Measurements from ENCODE around the gene MADD. TPM values are rescaled to one million over a fixed set of nuclear protein-coding genes. Genes with fewer than 3 reads are reported as not detected.

Gene MADD
- total RNA-seq, 8 experiments from 2014 or later = 19.5 to 55.7 (median 41.8) TPM

Other genes with a start within 250 kb of the MADD start
- gene ARFGAP2, start 93.3 kb upstream of the MADD start, total RNA-seq = 100 to 1,000 TPM in 1 of 8 experiments, 10 to 100 TPM in 7; 51.8 to 114 (median 66.5) TPM
- 10 to 100 TPM in 4 of 8 experiments, 1 to 10 TPM in 4; 1.2 to 89.4 (median 9.9) TPM for gene PACSIN3, start 83.7 kb upstream of the MADD start, total RNA-seq
- 100 to 1,000 TPM in 1 of 8 experiments, 10 to 100 TPM in 7; 18.3 to 139 (median 22.8) TPM for gene DDB2, start 55.2 kb upstream of the MADD start, total RNA-seq
- gene ACP2, start 21.3 kb upstream of the MADD start, total RNA-seq = 10 to 100 TPM; 23.3 to 66.7 (median 33.8) TPM
- gene NR1H3, start 12.1 kb upstream of the MADD start, total RNA-seq = 10 to 100 TPM in 7 of 8 experiments, 1 to 10 TPM in 1; 9.7 to 40.7 (median 15.4) TPM
- under 1 TPM in 3 of 8 experiments, not detected in 5; 0.04 to 0.09 (median 0.05) TPM for gene MYBPC3, start 82.6 kb downstream of the MADD start, total RNA-seq
- gene SPI1, start 108.4 kb downstream of the MADD start, total RNA-seq = under 1 TPM in 6 of 8 experiments, not detected in 2; 0.18 to 0.85 (median 0.44) TPM
- gene SLC39A13, start 138.5 kb downstream of the MADD start, total RNA-seq = 10 to 100 TPM; 13.8 to 31.6 (median 20.9) TPM
- 100 to 1,000 TPM; 106 to 245 (median 159) TPM for gene PSMC3, start 156.3 kb downstream of the MADD start, total RNA-seq
- 1 to 10 TPM in 3 of 8 experiments, under 1 TPM in 3, not detected in 2; 0.14 to 2.2 (median 0.75) TPM for gene RAPSN, start 179.0 kb downstream of the MADD start, total RNA-seq